Endothelial cell of umbilical vein (primary cell): ENCODE results near the gene KATNAL1. TPM values are rescaled to one million over a fixed set of nuclear protein-coding genes. Genes with fewer than 3 reads are reported as not detected.

Experiments
- BruUV-seq: library from RNA; stranded (reverse); fragments of 400-500 nt; replicated peaks from 2 replicates; lab custom pipeline; 2021; lab: Mats Ljungman, UMichigan
- CTCF ChIA-PET: fragments of 300-600, 350-600 bp; sonication (Branson Sonifier 250); formaldehyde crosslinking; loops from one replicate; lab custom pipeline; 2021; ENCODE audit warnings: antibody characterized with exemption, inconsistent platforms; lab: Charles Lee
- POLR2A ChIA-PET: fragments of 300-600, 350-600 bp; sonication (Branson Sonifier 250); formaldehyde crosslinking; loops from one replicate; lab custom pipeline; 2021; ENCODE audit warnings: antibody characterized with exemption, inconsistent platforms; lab: Charles Lee
- DNase-seq: peaks from one replicate; pipeline ENCODE4 v3.0.0-alpha.2; 2011; ENCODE audit warnings: low read depth, low spot score
- FAIRE-seq: peaks from 2 replicates; lab custom pipeline; 2011; peaks lifted over from hg19 to GRCh38; lab: Jason Lieb, UNC
- H2AFZ ChIP-seq: 2 replicates; pipeline ENCODE4 v1.6.0; 2012; ENCODE audit warnings: low read depth, low read length, control low read depth, inconsistent platforms
- H3K27ac ChIP-seq: 2 replicates; pipeline ENCODE4 v1.5.1; 2011; ENCODE audit warnings: low read depth, mild to moderate bottlenecking, control low read depth, low read length, moderate library complexity; ENCODE audit not compliant: insufficient read depth
- H3K27me3 ChIP-seq, 2 experiments: 2 replicates each; pipeline versions ENCODE4 v1.6.0 to v1.6.1; 2011; ENCODE audit warnings: low read length in 2 of 2, mixed read lengths in 1 of 2; ENCODE audit not compliant: control insufficient read depth in 2 of 2, insufficient read depth in 2 of 2
- H3K36me3 ChIP-seq, 2 experiments: 2 replicates in 1 of 2; 3 replicates in 1 of 2; pipeline ENCODE4 v1.5.1; 2011; ENCODE audit warnings: low read length in 2 of 2, mild to moderate bottlenecking in 1 of 2, moderate library complexity in 1 of 2; ENCODE audit not compliant: control insufficient read depth in 2 of 2, insufficient read depth in 2 of 2; ENCODE audit errors: extremely low read depth in 1 of 2
- H3K4me1 ChIP-seq: 3 replicates; pipeline ENCODE4 v1.5.1; 2011; ENCODE audit warnings: mild to moderate bottlenecking, low read length; ENCODE audit not compliant: control insufficient read depth, insufficient read depth; ENCODE audit errors: extremely low read depth
- H3K4me2 ChIP-seq: 2 replicates; pipeline ENCODE4 v1.6.1; 2011; ENCODE audit warnings: low read length, control low read depth, mixed read lengths; ENCODE audit not compliant: insufficient read depth
- H3K4me3 ChIP-seq, 3 experiments: fragments of 200-600 bp in 1 of 3; sonication (generic), shearing (Covaris generic) in 1 of 3; replicated peaks in 1 of 3; 2 replicates each; pipeline ENCODE4 v1.5.1; 2011 to 2016; ENCODE audit warnings: control low read depth in 3 of 3, low read length in 3 of 3, mild to moderate bottlenecking in 2 of 3, inconsistent platforms in 1 of 3, low read depth in 1 of 3, moderate library complexity in 1 of 3; ENCODE audit not compliant: insufficient read depth in 1 of 3
- H3K79me2 ChIP-seq: 2 replicates; pipeline ENCODE4 v1.6.0; 2012; ENCODE audit warnings: low read length, inconsistent platforms; ENCODE audit not compliant: control insufficient read depth, insufficient read depth
- H3K9ac ChIP-seq: replicated peaks from 2 replicates; pipeline ENCODE3; 2011; ENCODE audit warnings: low read length, control low read depth; ENCODE audit not compliant: insufficient read depth; ENCODE audit errors: extremely low read depth
- H3K9me1 ChIP-seq: replicated peaks from 3 replicates; pipeline ENCODE4 v1.6.0; 2011; ENCODE audit warnings: mild to moderate bottlenecking, low read length; ENCODE audit not compliant: control insufficient read depth, insufficient read depth; ENCODE audit errors: extremely low read depth
- H3K9me3 ChIP-seq: replicated peaks from 2 replicates; pipeline ENCODE4 v1.5.1; 2012; ENCODE audit warnings: low read length, inconsistent platforms; ENCODE audit not compliant: control insufficient read depth, insufficient read depth
- H4K20me1 ChIP-seq: replicated peaks from 2 replicates; pipeline ENCODE3; 2011; ENCODE audit warnings: mild to moderate bottlenecking, low read length; ENCODE audit not compliant: control insufficient read depth, insufficient read depth; ENCODE audit errors: extremely low read depth
- EZH2 ChIP-seq: IDR thresholded peaks from 2 replicates; pipeline ENCODE4 v1.6.1; 2012; ENCODE audit warnings: borderline replicate concordance, low read depth, mild to moderate bottlenecking, moderate library complexity, low read length, inconsistent platforms; ENCODE audit not compliant: severe bottlenecking
- FOS ChIP-seq: IDR thresholded peaks from 2 replicates; pipeline ENCODE4 v1.6.1; 2011; ENCODE audit warnings: mild to moderate bottlenecking, low read length, moderate library complexity, borderline replicate concordance; ENCODE audit not compliant: insufficient read depth
- GATA2 ChIP-seq: IDR thresholded peaks from 2 replicates; pipeline ENCODE4 v1.7.0; 2011; ENCODE audit warnings: low read depth, mild to moderate bottlenecking, moderate library complexity, mixed read lengths, low read length; ENCODE audit not compliant: insufficient read length, insufficient read depth
- JUN ChIP-seq: IDR thresholded peaks from 2 replicates; pipeline ENCODE4 v1.6.1; 2011; ENCODE audit warnings: borderline replicate concordance, low read depth; ENCODE audit not compliant: insufficient read length, insufficient read depth
- MYC ChIP-seq: IDR thresholded peaks from one replicate; pipeline ENCODE4 v1.6.1; 2011; ENCODE audit warnings: mild to moderate bottlenecking, low read depth, low read length
- POLR2A ChIP-seq: IDR thresholded peaks from 2 replicates; pipeline ENCODE4 v1.6.1; 2012; ENCODE audit warnings: low read depth, mild to moderate bottlenecking, control low read depth, low read length
- POLR2AphosphoS5 ChIP-seq: IDR thresholded peaks from 2 replicates; pipeline ENCODE4 v1.6.1; 2012; ENCODE audit warnings: low read depth, mild to moderate bottlenecking, control low read depth, low read length, moderate library complexity; ENCODE audit not compliant: insufficient read depth
- dilution Hi-C: fragments of 300-500 bp; cut with MboI; formaldehyde crosslinking; loops from one replicate; pipeline ENCODE4 v1.15.0; 2019; ENCODE audit warnings: low sequenced_read_pairs; ENCODE audit not compliant: extremely low pct_ligation_motif_present
- intact Hi-C: fragments of 100-400 bp; cut with micrococcal nuclease; formaldehyde crosslinking; loops from one replicate; pipeline ENCODE4 v1.10.0; 2022
- polyA plus RNA-seq, 4 experiments: library from polyadenylated mRNA; depleted of rRNA in 3 of 4; stranded (reverse) in 3 of 4; unstranded in 1 of 4; fragments of >200 nt; gene quantifications; 2 replicates each; pipeline versions ENCODE4 v1.2.1 to v1.2.3, GENCODE V29; 2011 to 2012; ENCODE audit warnings: missing spikeins in 1 of 4
- total RNA-seq: library from RNA; stranded (reverse); gene quantifications from 2 replicates; pipeline ENCODE4 v1.2.3, GENCODE V29; 2021
- TF ChIP-seq, protein P1 (sequence below), 2 donors: IDR thresholded peaks; 1 replicate in 1 of 2; 2 replicates in 1 of 2; pipeline ENCODE4 v1.5.1; 2011; ENCODE audit warnings: low read length in 2 of 2, mild to moderate bottlenecking in 2 of 2, moderate library complexity in 2 of 2, control low read depth in 1 of 2, inconsistent platforms in 1 of 2, low read depth in 1 of 2; ENCODE audit not compliant: insufficient read depth in 1 of 2; ENCODE audit errors: extremely low read depth in 1 of 2
- TF ChIP-seq, protein P2 (sequence below): IDR thresholded peaks from 2 replicates; pipeline ENCODE4 v1.6.1; 2011; ENCODE audit not compliant: insufficient read depth, insufficient read length

KATNAL1 gene
- total and polyA plus RNA-seq, 2 donors (not counting 3 experiments of a cell fraction or from before 2014, with no cell fraction given), result 7.2 to 49.2 TPM

DNA sequence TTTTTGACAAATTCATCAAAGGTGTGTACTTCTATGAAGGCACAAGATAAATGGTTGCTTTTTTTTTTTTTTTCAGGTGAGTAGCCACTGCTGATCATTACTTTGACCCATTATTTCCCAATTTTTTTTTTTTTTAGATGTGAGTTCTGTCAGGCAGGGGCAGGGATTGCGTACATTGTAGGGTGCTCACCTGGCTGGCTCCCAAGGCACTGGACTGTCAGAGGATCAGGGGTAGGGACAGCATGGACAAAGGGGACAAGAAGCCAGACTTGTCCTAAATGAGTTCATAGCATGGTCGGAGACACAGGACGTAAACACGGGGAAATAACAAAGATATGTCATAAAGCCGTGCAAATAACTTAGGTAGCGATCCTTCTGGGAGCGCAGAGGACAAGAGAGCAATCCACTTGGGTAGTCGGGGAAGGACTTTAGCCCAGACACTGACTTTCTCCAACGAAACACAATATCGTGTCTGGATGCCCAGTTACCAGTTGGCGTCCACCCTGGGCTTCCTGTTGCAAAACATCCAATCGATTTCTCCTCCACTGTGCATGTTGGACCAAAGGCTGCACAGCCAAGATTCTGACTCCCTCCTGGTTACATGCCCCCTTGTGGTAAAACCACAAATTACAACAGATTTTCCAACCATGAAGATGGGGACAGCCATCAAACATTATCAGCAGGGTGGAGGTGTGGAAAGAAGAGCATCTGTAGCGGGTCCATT, 27.5 kb upstream of the KATNAL1 start:
- POLR2A ChIA-PET, result interaction anchor here (0.9 kb wide), 1 partner anchor 28 kb away, joined by 9 read pairs; the partner anchor contains the start of gene KATNAL1
- no peaks in the 10 kb centered on the region for H3K79me2 ChIP-seq
- H2AFZ ChIP-seq, result no peak overlapping the region
- H3K27ac ChIP-seq, result no peak overlapping the region
- H3K9ac ChIP-seq, result no peak overlapping the region
- TF ChIP-seq, protein P1, sequence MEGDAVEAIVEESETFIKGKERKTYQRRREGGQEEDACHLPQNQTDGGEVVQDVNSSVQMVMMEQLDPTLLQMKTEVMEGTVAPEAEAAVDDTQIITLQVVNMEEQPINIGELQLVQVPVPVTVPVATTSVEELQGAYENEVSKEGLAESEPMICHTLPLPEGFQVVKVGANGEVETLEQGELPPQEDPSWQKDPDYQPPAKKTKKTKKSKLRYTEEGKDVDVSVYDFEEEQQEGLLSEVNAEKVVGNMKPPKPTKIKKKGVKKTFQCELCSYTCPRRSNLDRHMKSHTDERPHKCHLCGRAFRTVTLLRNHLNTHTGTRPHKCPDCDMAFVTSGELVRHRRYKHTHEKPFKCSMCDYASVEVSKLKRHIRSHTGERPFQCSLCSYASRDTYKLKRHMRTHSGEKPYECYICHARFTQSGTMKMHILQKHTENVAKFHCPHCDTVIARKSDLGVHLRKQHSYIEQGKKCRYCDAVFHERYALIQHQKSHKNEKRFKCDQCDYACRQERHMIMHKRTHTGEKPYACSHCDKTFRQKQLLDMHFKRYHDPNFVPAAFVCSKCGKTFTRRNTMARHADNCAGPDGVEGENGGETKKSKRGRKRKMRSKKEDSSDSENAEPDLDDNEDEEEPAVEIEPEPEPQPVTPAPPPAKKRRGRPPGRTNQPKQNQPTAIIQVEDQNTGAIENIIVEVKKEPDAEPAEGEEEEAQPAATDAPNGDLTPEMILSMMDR (IDR thresholded peaks at IDR 0.05; ENCODE audit: extremely low read depth in 1 of 2, insufficient read depth in 1 of 2, low read depth in 1 of 2, low read length in 2 of 2), result peak; percentile 48 to 50
- no peak for TF ChIP-seq FOS
- no peak overlapping the region for H3K4me3 ChIP-seq
- intact Hi-C loops (loop anchor here (1.0 kb wide), 1 partner anchor 203 kb away; no protein-coding TSS in a partner anchor), dilution Hi-C loops (loop anchor here (25.0 kb wide), 1 partner anchor 198 kb away; no protein-coding TSS in a partner anchor)
- CTCF ChIA-PET, result interaction anchor here (0.9 to 2.6 kb wide), 2 partner anchors 79 to 203 kb away, joined by 4 to 24 read pairs; no protein-coding TSS in a partner anchor
- H3K9me3 ChIP-seq, result no peaks in the 10 kb centered on the region
- peaks cover 0 to 2% of the 10 kb centered on the region in 2 experiments for H3K27me3 ChIP-seq
- BruUV-seq, result no TSS peak
- FAIRE-seq (peak; percentile 77), DNase-seq (peak; percentile 37)
- H3K9me1 ChIP-seq, result no peaks in the 10 kb centered on the region
- H3K4me2 ChIP-seq, result no peak overlapping the region
- H3K36me3 ChIP-seq, result no peaks in the 10 kb centered on the region
- H4K20me1 ChIP-seq, result no peaks in the 10 kb centered on the region
- no peaks in the 10 kb centered on the region for H3K4me1 ChIP-seq

DNA sequence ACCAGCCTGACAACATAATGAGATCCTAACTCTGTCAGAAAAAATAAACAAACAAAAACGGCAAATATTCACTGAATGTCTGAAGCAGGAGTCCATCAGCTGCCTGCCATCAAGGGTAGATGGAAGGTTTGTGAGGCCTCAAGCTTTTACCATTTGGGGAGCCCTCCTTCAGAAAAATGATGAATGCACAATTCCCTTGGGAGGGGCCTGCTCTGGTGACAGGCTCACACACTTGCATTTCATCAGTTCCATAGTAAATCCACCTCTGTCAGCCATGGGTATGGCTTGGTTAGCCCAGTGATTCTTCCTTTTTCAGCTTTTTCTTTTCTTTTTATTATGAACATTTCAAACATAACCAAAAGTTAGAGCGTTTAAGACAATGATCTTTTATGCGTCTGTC, 26.3 kb upstream of the KATNAL1 start:
- no peaks in the 10 kb centered on the region for H3K4me1 ChIP-seq
- TF ChIP-seq JUN (no peak), FOS (no peak), MYC (no peak), POLR2A (no peak), EZH2 (no peak), POLR2AphosphoS5 (no peak), GATA2 (no peak)
- TF ChIP-seq, protein P2, sequence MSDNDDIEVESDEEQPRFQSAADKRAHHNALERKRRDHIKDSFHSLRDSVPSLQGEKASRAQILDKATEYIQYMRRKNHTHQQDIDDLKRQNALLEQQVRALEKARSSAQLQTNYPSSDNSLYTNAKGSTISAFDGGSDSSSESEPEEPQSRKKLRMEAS, result no peak
- TF ChIP-seq, protein P1 (IDR thresholded peaks at IDR 0.05; ENCODE audit: extremely low read depth in 1 of 2, insufficient read depth in 1 of 2, low read depth in 1 of 2, low read length in 2 of 2), result no peak
- H3K4me3 ChIP-seq, result no peak overlapping the region
- no peak overlapping the region for H2AFZ ChIP-seq
- dilution Hi-C loops, result loop anchor here (25.0 kb wide), 1 partner anchor 196 kb away; no protein-coding TSS in a partner anchor
- FAIRE-seq, result peak; percentile 21
- no peak overlapping the region for H3K9ac ChIP-seq
- H4K20me1 ChIP-seq, result no peaks in the 10 kb centered on the region
- peaks cover 0 to 2% of the 10 kb centered on the region in 2 experiments for H3K27me3 ChIP-seq
- CTCF ChIA-PET, result interaction anchor here (1.0 to 1.7 kb wide), 2 partner anchors 76 to 201 kb away, joined by 4 to 17 read pairs; no protein-coding TSS in a partner anchor
- H3K9me3 ChIP-seq, result no peaks in the 10 kb centered on the region
- intact Hi-C loops, result no loop called here
- H3K27ac ChIP-seq, result no peak overlapping the region
- H3K79me2 ChIP-seq, result no peaks in the 10 kb centered on the region
- POLR2A ChIA-PET, result interaction anchor here (0.9 kb wide), 1 partner anchor 26 kb away, joined by 9 read pairs; the partner anchor contains the start of gene KATNAL1
- no peak overlapping the region for H3K4me2 ChIP-seq
- DNase-seq, result no peak
- BruUV-seq, result no TSS peak
- no peaks in the 10 kb centered on the region for H3K9me1 ChIP-seq
- H3K36me3 ChIP-seq, result no peaks in the 10 kb centered on the region
